T47D (cell line): ENCODE measurements around the gene ICAM5.
"Not testable (repeated sequence)": the region's sequence is repeated elsewhere in the genome, so short reads cannot be mapped to it uniquely, and the experiment has no call there.

Source experiments
- DNase-seq, 2 experiments: peaks; one replicate each; pipeline versions ENCODE4 v3.0.0 to v3.0.0-alpha.2; 2011 to 2012; ENCODE audit warnings: low read depth in 1 of 2, low spot score in 1 of 2
- JUND ChIP-seq: IDR thresholded peaks from 2 replicates; pipeline ENCODE4 v1.6.1; 2012; ENCODE audit warnings: low read depth
- in situ Hi-C: cut with HindIII; loops from 2 replicates; pipeline ENCODE4 v1.10.0; 2016; ENCODE audit warnings: low sequenced_read_pairs, low pct_unique_long_range_greater_than_20kb

Gene ICAM5

GRCh38 chr19:10334588-10335351 is 45.0 kb downstream of the ICAM5 start:
- DNase-seq, result peak; percentile 73 to 97
- no peak for TF ChIP-seq JUND
- in situ Hi-C loops, result no loop called here

DNA sequence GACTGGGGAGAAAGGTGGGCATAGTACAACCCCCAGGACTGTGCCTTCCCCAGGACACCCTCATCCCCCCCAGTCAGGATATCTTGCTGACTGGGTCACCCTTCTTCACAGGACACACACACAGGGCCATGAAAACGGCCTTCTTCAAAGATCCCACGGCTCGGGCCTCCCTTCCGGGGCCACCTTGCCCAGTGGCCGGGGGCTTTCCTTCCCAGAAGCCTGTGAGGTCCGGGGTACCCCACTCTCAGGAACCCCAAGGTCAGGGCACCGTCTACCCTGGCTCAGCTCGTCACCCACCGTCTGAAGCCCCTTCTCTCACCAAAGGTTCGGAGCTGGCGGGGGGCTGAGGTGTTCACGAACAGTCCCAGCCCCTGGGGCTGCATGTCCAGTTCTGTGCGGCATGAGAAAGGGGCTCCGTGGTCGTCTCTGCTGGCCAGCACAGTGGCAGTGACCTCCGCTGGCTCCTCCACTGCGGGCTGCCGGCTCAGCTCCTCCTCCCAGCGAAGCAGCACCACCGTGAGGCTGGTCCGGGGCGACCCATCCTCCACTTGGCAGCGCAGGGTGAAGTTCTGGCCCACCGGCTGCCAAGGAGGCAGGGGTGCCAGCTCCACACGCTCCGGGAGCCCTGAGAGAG is 45.7 kb downstream of the ICAM5 start:
- in situ Hi-C loops, result no loop called here
- no peak for TF ChIP-seq JUND
- DNase-seq, result no peak

- in situ Hi-C loops, DNase-seq: not testable (repeated sequence)
Observed at GRCh38 chr19:10336725-10337124, 47.0 kb downstream of the ICAM5 start.

GRCh38 chr19:10338940-10339339 is 49.2 kb downstream of the ICAM5 start:
- DNase-seq, result no peak
- no peak for TF ChIP-seq JUND
- in situ Hi-C loops, result no loop called here

DNA sequence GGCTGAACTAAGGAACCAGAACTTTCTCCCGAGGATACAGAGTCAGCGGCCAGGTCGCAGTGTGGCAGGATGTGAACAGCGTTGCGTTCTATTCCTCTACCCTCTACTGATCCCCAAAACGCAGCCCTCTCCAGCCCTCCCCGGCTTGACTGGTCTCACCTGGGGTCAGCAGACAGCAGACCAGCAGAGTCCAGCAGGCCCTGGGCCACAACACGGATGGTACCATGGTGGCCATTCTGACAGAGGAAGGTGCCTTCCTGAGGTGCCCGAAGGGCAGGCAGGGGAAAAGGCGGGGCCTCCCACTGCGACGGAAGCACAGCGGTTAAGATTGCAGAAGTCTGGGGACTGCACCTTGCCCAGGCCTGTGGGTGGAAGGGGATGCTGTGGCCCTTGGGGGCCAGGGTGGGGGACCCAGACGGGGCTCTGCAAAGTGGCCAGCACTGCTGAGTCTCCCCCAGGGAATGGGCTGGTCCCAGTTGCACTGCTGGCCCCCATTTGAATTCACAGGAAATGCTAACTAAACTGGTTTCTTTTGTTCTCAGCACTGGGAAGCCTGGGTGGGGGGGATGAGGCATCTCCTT is 49.7 kb downstream of the ICAM5 start, which contains the start of gene ICAM3:
Gene ICAM3, minus strand, starts transcription at position 245 of the 581 bp plus-strand sequence. Its CDS starts 10 bp downstream, at position 235.
- in situ Hi-C loops, result no loop called here
- DNase-seq, result no peak
- no peak for TF ChIP-seq JUND

- in situ Hi-C loops, result no loop called here
- DNase-seq, result no peak
- no peak for TF ChIP-seq JUND
Observed at GRCh38 chr19:10339977-10340376, 50.2 kb downstream of the ICAM5 start.

GRCh38 chr19:10343495-10343894 is 53.7 kb downstream of the ICAM5 start:
- TF ChIP-seq JUND, result no peak
- DNase-seq, result no peak
- in situ Hi-C loops, result no loop called here

GRCh38 chr19:10344780-10345179 is 55.0 kb downstream of the ICAM5 start:
- DNase-seq, result no peak
- in situ Hi-C loops, result no loop called here
- TF ChIP-seq JUND, result no peak
